HG03439 (cell line): ENCODE results near the gene MB21D2.
"Not testable (repeated sequence)": the region's sequence is repeated elsewhere in the genome, so short reads cannot be mapped to it uniquely, and the experiment has no call there.

Experiments
- ATAC-seq: cut with Tn5 transposase; IDR thresholded peaks from one replicate; pipeline ENCODE4 v1.9.1; 2021; ENCODE audit warnings: mild to moderate bottlenecking, moderate library complexity; ENCODE audit not compliant: unreplicated experiment

The MB21D2 gene

GRCh38 chr3:192817053-192817452, 100.6 kb downstream of the MB21D2 start:
- ATAC-seq: peak; percentile 44

GRCh38 chr3:192816351-192816750, 101.3 kb downstream of the MB21D2 start:
- no peak for ATAC-seq

- ATAC-seq: no peak
Measured at GRCh38 chr3:192812743-192813383, 104.8 kb downstream of the MB21D2 start.

GRCh38 chr3:192805711-192806110, 111.9 kb downstream of the MB21D2 start:
- ATAC-seq: no peak

- ATAC-seq: no peak
Measured at GRCh38 chr3:192804502-192804901, 113.2 kb downstream of the MB21D2 start.

- ATAC-seq: no peak
Measured at GRCh38 chr3:192802957-192803899, 114.4 kb downstream of the MB21D2 start.

- no peak for ATAC-seq
Measured at GRCh38 chr3:192801985-192802384, 115.7 kb downstream of the MB21D2 start.

- no peak for ATAC-seq
Measured at GRCh38 chr3:192799721-192800120, 117.9 kb downstream of the MB21D2 start.

- no peak for ATAC-seq
Measured at GRCh38 chr3:192795021-192795420, 122.6 kb downstream of the MB21D2 start.

- no peak for ATAC-seq
Measured at GRCh38 chr3:192794216-192794615, 123.4 kb downstream of the MB21D2 start.

- ATAC-seq: not testable (repeated sequence)
Measured at GRCh38 chr3:192788816-192789515, 128.7 kb downstream of the MB21D2 start.

GRCh38 chr3:192778508-192778907, 139.1 kb downstream of the MB21D2 start:
- ATAC-seq: no peak

- not testable (repeated sequence) for ATAC-seq
Measured at GRCh38 chr3:192774341-192774740, 143.3 kb downstream of the MB21D2 start.

GRCh38 chr3:192772240-192772894, 145.3 kb downstream of the MB21D2 start:
- no peak for ATAC-seq

- ATAC-seq: no peak
Measured at GRCh38 chr3:192758654-192759053, 159.0 kb downstream of the MB21D2 start.

GRCh38 chr3:192751148-192751547, 166.5 kb downstream of the MB21D2 start:
- no peak for ATAC-seq

GRCh38 chr3:192750201-192750600, 167.5 kb downstream of the MB21D2 start:
- no peak for ATAC-seq

GRCh38 chr3:192747746-192748145, 169.9 kb downstream of the MB21D2 start:
- no peak for ATAC-seq

GRCh38 chr3:192747145-192747544, 170.5 kb downstream of the MB21D2 start:
- ATAC-seq: no peak
